ENCODE measurements around the gene GPBP1L1.

DNA sequence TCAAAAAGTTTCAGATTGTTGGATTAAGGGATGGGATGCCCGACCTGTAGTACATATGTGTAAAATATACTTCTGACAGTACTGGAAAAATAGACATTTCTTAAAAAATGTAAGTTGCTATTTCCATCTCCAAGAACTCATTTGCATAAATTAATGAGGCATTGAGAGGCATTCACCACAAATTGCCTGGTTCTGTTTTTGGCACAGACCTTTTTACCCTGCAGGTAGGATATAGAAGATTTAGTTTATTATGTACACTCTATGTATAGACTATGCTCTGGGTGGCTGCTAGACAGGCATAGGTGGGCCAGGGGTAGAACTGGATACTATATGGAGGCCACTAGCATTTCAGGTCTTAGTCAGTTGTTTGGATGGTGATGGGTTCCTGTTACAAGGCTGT is 70.4 kb downstream of the GPBP1L1 start:
- TF ChIP-seq, protein P1, sequence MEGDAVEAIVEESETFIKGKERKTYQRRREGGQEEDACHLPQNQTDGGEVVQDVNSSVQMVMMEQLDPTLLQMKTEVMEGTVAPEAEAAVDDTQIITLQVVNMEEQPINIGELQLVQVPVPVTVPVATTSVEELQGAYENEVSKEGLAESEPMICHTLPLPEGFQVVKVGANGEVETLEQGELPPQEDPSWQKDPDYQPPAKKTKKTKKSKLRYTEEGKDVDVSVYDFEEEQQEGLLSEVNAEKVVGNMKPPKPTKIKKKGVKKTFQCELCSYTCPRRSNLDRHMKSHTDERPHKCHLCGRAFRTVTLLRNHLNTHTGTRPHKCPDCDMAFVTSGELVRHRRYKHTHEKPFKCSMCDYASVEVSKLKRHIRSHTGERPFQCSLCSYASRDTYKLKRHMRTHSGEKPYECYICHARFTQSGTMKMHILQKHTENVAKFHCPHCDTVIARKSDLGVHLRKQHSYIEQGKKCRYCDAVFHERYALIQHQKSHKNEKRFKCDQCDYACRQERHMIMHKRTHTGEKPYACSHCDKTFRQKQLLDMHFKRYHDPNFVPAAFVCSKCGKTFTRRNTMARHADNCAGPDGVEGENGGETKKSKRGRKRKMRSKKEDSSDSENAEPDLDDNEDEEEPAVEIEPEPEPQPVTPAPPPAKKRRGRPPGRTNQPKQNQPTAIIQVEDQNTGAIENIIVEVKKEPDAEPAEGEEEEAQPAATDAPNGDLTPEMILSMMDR (IDR thresholded peaks at IDR 0.05) = no peak
- no peak for TF ChIP-seq POLR2A (IDR thresholded peaks at IDR 0.05)
